GM19324 (cell line): ENCODE measurements around the gene ANKRD45.
"Not testable (repeated sequence)": the region's sequence is repeated elsewhere in the genome, so short reads cannot be mapped to it uniquely, and the experiment has no call there.

Source experiments
- ATAC-seq: cut with Tn5 transposase; IDR thresholded peaks from one replicate; pipeline ENCODE4 v1.9.1; 2021; ENCODE audit warnings: mild to moderate bottlenecking, moderate library complexity; ENCODE audit not compliant: unreplicated experiment, low FRiP score

The ANKRD45 gene

DNA sequence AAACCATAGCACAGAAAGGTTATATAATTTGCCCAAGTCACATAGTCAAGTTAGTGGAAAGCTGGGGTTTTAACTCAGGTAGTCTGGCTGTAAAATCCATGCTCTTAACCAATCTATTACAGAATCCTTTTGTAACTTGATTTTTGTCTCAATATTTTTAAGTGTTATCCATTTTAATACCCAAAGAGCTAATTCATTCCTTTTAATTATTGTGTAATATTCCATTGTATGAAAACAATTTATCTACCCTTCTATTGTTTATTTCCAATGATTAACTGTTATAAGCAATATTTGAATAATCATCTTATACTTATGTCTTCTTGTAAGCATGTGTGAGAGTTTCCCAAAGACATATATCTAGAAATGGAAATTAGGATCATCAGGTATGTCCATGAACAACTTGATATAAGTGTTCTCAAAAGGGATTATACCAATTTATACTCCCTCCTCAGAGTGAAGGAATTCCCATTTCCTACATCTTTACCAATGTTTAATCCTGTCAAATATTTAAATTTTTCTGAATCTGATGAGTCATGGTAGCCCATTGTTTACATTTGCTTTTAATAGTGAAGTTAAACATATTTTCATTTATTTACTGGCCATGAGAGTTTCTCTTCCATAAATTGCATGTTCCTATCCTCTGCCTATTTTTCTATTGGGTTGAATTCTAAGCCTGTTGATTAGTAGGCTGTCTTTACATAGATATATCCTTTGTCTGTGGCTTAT, 20.6 kb downstream of the ANKRD45 start:
- ATAC-seq, result no peak

DNA sequence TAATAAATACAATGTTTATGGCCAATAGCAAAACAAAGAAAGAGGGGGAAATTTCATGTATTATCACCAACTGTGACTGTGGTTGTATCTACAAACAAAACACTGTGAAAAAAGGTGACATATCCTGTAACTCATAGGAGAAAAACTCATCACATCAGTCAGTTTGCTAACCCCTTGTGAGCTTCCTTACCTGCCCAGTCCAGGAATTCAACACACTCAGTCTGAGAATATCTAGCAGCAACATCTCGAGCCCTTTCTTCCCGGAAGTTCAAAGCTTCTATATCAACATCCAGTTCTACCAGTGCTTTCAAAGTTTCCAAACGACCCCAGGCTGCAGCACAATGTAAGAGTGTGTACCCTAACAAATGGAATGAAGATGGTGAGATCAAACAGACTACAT, 23.0 kb downstream of the ANKRD45 start:
- ATAC-seq, result no peak

DNA sequence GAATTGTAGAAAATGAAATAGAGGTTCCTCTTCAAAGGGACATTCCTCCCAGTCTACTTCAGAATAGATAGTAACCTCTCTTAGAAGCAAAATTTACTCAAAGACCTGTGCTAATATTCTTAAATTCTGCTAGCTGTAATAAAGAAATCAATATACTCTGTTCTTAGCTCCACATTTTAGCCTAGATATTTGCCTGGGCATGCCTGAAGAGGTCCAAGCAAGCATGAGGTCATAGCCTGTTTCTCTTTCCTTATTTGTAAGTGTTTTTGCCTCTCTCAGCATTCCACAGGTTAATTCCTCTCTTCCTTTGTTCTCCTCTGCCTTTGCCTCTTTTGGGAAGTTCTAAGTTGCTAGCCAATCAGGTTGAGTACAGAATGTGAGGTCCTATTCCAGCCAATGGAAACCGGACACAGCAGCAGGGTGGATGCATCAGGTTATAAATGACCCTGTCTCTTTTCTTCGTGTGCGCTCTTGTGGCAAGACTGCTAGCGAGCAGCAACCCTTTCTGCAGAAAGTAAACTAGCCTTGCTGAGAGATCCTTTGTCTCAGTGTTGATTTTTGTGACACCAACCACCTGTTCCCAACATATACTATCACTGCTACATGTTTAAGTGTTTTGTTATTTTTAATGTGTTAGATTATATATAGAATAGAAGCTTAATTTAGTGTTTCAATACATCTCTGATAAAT, 27.1 kb downstream of the ANKRD45 start:
- not testable (repeated sequence) for ATAC-seq

DNA sequence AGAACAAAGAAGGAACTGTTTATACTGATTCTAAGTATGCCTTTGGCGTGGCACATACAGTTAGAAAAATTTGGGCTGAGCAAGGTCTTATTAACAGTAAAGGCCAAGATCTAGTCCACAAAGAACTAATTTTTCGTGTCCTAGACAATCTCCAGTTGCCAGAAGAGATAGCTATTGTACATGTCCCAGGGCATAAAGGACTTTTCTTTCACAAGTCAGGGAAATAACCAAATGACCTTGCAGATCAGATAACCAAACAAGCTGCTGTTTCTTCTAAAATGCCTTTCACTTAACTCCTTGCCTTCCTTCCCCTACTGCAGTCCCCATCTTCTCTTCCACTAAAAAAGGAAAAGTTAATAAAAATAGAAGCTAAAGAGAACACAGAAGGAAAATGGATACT, 30.5 kb downstream of the ANKRD45 start:
- no peak for ATAC-seq

DNA sequence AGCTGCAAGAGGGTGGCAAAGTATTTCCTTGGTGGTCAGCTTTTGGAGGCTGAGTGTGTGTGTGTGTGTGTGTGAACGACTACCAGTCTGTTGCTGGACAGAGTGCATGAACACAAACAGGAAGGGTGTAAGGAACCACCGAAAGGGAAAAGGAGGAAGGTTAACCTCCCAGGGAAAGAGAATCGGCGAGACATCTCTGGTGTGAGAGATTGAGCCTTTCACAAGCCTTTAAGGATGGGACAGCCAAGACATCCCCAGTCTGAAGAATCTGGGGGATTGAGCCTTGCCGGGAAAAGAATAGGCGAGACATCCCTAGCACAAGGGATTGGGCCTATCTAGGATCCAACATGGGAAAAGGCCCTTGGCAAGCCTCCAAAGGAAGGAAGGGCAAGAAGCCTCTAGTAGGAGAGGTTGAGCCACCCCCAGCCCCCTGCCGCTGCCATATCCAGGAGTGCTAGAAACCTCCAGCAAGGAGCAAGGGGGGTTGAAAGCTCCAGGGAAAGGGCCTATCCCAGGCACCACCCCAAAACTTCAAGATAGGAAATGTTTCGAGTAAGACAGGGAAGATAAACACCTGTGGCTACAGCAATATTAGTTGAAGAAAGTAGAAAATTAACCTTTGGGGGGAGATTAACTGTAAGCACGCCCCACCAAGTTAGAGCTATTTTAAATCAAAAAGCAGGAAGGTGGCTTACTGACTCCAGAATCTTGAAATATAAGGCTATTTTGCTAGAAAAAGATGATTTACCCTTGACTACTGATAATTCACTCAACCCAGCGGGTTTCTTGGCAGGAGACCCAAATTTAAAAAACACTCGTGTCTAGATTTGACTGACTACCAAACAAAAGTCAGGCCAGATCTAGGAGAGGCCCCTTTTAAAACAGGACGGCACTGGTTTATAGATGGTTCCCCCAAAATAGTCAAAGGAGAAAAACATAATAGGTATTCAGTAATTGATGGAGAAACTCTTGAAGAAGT, 31.3 kb downstream of the ANKRD45 start:
- no peak for ATAC-seq

DNA sequence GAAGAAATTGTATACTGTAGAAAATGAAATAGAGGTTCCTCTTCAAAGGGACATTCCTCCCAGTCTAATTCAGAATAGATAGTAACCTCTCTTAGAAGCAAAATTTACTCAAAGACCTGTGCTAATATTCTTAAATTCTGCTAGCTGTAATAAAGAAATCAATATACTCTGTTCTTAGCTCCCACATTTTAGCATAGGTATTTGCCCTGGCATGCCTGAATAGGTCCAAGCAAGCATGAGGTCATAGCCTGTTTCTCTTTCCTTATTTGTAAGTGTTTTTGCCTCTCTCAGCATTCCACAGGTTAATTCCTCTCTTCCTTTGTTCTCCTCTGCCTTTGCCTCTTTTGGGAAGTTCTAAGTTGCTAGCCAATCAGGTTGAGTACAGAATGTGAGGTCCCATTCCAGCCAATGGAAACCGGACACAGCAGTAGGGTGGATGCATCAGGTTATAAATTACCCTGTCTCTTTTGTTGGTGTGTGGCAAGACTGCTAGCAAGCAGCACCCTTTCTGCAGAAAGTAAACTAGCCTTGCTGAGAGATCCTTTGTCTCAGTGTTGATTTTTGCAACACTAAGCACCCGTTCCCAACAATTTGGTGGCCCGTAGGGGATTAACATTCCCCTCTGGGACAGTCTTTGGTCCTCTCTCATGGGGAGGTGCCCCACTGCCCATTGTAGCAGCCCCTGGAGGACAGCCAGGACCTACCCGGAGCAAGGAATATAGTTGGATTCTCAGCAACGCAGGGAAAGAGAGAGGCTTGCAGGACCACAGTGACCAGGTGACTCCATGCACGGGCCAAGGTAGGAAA, 32.2 kb downstream of the ANKRD45 start:
- ATAC-seq, result not testable (repeated sequence)

DNA sequence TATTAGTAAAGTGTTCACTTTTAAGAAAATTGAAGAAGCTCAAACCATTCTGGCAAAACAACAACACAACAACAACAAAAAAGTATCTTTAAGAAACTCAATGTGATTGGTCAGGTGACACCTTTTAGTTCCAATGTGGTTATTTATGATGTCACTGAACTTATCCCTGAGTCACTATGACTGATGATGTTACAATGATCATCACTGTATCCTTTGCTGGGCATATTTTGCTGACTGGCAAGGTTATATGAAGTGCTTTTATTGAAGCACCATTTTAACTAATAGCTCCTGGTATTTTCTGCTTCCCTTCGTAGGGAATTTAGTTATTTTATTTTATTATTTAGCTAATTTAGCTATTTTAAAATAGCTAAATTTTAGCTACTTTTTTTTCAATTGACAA, 34.5 kb downstream of the ANKRD45 start, which contains the start of gene TEX50:
TEX50 (plus strand) TSS at position 223 of the 400 bp plus-strand sequence. CDS start 184 bp downstream, outside the sequence.
- ATAC-seq, result no peak

DNA sequence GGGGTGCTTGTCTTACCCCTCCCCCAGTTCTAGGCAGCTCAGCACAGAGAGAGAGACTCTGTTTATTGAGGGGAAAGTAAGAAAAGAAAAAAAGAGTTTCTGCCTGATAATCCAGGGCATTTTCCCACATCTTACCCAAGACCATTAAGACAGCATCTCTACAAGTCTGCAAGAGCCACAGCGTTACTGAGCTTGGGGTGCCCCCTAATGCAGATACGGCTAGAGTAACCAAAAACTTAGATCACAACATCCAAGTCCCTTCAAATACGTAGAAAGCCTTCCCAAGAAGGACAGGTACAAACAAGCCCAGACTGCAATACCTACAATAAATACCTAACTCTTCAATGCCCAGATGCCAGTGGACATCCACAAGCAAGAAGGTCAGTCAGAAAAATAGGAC, 40.8 kb downstream of the ANKRD45 start:
- ATAC-seq, result no peak

DNA sequence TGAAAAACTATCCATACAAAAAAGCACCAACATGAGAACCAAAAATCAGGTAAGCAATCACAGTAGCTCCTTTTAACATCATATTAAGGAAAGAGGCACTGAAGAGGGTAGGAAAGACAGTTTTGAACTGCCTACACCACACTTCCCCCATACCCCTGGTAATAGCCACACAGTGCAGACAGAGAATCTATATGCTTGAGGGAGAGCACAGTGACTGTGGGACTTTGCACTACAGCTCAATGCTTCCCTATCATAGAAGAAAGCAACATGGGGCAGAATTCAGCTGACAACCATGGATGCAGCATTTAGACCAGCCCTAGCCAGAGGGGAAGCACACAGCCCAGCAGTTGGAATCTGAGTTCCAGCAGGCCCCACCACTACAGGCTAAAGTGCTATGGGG, 42.4 kb downstream of the ANKRD45 start:
- no peak for ATAC-seq

DNA sequence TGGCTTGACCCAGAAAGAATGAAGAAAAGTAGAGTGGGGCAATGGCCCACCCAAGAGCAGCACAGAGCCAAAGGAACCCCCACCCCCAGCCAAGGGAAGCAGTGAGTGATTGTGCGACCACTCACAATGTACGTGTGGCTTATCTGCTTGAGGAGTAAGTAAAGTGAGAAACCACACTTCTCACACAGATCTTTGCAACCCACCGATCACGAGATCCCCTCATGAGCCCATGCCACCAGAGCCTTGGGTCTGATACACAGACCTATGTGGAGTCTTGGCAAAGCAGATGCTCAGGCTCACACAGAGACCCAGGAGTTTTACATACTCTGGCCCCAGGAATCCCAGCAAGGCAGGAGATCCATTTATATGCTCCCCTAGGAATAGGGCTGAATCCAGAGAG, 52.8 kb downstream of the ANKRD45 start:
- no peak for ATAC-seq

DNA sequence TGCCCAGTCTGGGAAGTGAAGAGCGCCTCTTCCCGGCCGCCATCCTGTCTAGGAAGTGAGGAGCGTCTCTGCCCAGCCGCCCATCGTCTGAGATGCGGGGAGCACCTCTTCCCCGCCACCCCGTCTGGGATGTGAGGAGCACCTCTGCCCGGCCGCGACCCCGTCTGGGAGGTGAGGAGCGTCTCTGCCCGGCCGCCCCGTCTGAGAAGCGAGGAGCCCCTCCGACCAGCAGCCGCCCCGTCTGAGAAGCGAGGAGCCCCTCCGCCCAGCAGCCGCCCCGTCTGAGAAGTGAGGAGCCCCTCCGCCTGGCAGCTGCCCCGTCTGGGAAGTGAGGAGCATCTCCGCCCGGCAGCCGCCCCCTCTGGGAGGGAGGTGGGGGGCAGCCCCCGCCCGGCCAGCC, 56.6 kb downstream of the ANKRD45 start:
- not testable (repeated sequence) for ATAC-seq

DNA sequence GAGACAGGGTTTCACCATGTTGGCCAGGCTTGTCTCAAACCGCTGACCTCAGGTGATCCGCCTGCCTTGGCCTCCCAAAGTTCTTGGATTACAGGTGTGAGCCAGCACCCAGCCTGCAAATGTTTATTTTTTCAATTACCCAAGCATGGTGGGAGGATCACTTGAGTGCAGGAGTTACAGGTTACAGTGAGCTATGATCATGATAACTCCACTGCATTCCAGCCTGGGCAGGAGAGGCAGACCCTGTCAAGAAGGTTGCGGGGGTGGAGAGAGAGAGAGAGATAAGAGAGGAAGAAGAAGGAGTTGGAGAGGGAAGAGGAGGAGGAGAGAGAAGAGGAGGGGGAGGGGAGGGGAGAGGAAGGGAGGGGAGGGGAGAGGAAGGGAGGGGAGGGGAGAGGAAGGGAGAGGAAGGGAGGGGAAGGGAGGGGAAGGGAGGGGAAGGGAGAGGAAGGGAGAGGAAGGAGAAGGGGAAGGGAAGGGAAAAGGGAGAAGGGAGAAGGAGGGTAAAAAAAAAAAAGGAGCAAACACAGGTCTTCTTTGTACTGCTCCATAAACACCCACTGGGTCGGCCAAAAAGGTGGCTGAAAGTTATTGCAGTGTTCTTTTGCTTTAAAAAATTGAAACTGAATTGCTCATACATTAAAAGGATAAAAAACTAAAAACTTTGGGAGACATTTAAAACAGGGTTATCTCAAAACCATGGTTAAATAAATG, 61.0 kb downstream of the ANKRD45 start:
- no peak for ATAC-seq

DNA sequence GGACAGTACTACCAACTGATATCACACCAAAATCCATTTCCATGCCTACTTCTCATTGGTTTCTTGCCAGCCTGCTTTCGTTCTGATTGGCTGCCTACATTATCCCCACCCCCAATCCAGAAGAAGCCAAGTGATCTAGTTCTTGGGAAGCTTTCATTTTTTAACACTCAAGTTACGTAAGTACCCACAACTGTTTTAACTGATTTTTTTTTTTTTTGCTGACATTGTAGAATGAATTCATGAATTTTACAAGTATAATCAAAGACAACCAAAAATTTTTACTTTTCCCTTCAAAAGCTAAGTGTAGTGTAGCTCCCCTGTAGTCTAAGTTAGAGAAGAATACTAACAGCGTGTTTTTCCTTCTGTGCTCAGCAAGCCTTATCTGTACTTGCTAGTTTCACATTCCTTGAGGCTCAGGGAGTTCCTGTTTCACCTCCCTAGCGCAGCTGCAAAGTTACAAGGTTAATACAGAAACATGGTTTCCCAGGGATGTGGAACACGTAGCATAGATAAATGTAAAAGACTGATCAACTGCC, 66.5 kb downstream of the ANKRD45 start, which contains the start of gene SLC9C2:
SLC9C2 (minus strand) TSS at position 17 of the 536 bp plus-strand sequence. CDS start 1,296 bp downstream, outside the sequence.
- ATAC-seq, result no peak

DNA sequence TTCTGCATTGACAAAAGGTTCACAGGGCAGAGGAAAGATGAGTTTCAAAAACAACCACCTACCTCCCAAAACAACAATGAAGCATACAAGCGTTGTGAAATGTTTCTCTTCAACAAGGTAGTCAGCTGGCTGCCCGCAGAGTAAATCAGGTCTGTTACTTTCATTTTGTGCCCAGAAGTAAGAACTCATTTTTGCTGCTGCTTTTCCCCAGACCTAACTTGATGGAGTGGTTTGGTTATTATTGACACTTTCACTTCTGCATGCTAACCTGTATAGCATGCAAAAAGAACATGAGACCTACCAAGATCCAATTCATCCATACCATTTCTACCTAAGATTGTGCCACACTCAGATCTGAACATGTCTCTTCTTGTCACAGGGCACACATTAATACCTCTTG, 68.1 kb downstream of the ANKRD45 start:
- ATAC-seq, result peak; percentile 61

DNA sequence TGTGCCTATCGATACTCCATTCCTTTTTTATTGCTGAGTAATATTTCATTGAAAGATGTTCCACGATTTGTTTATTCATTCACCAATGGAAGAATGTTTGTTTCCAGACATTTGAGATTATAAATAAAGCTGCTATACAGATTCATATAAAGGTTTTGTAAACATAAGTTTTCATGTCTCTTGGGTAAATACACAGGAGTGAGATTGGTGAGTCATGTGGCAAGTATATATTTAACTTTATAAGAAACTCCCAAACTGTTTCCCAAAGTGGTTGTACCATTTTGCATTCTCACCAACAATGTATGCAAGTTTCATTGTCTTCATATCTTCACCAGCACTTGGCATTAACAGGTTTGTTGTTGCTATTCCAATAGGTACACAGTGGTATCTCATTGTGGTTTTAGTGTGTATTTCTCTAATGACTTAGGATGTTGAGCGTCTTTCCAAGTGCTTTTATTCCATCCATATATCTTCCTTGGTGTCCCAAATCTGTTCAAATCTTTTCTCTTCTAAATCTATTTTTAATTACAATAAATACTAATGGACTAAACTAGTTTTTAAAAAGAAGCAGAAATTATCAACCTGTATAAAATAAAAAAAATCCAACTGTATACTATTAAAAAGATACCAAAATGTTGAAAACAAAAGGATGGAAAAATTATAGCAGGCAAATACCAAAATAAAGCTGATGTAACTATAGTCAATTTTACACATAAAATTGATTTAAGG, 73.4 kb downstream of the ANKRD45 start:
- no peak for ATAC-seq

DNA sequence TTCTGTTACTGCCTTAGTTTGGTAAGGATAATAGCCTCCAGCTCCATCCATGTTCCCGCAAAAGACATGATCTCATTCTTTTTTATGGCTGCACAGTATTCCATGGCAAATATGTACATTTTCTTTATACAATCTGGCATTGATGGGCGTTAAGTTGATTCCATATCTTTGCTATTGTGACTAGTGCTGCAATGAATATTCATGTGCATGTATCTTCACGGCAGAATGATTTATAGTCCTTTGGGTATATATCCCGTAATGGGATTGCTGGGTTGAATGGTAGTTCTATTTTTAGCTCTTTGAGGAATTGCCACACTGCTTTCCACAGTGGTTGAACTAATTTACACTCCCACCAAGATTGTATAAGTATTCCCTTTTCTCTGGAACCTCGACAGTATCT, 78.5 kb downstream of the ANKRD45 start:
- ATAC-seq, result not testable (repeated sequence)

DNA sequence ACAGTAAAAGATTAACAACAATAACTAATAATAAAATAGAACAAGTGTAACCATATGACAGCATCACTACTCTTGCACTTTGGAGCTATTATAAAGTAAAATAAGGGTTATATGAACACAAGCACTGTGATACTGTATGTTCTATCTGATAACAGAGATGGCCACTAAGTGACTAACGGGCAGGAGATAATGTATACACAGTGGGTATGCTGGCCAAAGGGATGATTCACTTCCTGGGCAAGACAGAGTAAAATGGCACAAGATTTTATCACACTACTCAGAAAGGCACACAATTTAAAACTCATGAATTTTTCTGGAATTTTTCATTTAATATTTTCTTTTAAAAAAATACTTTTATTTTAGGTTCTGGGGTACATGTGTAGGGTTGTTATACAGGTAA, 79.1 kb downstream of the ANKRD45 start:
- ATAC-seq, result no peak

DNA sequence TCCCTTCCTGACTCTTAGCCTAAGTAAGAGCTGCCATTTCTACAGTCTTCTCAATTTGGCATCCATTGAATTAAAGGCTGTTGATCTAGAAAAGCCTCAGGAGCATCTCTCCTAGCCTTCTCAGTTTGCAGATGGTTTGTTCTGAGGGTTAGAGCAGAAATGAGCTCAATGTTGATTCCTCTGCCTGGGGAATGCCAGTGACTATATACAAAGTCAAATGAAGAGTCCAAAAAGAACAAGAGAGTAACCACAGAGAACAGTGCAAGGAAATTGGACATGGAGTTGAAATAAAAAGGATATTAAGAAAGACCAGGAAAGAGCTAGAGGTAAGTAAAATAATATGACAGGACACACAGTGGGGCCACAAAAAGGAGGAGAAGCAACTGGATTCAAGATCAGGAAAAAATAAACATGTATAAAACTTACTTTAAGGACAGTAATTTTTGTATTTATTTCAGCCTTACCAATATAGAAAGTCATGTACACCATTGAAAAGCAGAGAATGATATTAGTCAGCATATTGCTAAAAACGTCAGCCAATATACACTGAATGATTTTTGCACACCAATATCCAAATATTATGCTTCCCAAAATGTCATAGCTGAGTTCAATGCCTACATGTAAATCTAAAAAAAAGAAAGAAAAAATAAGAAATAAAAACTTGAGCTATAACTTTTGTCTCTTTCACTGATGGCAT, 88.1 kb downstream of the ANKRD45 start:
- ATAC-seq, result no peak
